Measurements from ENCODE around the gene TET3. TPM values are rescaled to one million over a fixed set of nuclear protein-coding genes. Genes with fewer than 3 reads are reported as not detected.
A peak's percentile ranks its signal among the peaks of the same experiment; 100 is the strongest.

The TET3 gene
- polyA plus RNA-seq, 2 of the 4 experiments (the other 2 are of a cell fraction) = 4.6 to 6.1 TPM

GRCh38 chr2:73998933-73999332 is 14.2 kb downstream of the TET3 start:
- no peak for TF ChIP-seq HDAC2 (IDR thresholded peaks at IDR 0.05)
- peak; percentile 64 for TF ChIP-seq ZFP36 (IDR thresholded peaks at IDR 0.05; ENCODE audit: borderline replicate concordance, partially characterized antibody)
- ChIA-PET POLR2A (no interaction called here), CTCF (no interaction called here)
- ATAC-seq = no peak
- Histone ChIP-seq H3K27ac (no peak overlapping the region), H3K4me2 (no peak overlapping the region), H3K4me3 (no peak overlapping the region), H3K9me3 (no peaks in the 10 kb centered on the region), H3K4me1 (peaks cover 27% of the 10 kb centered on the region)
- no peak for DNase-seq (ENCODE audit: low read depth in 1 of 2, low spot score in 1 of 2)
- FAIRE-seq = no peak
- WGBS (ENCODE audit: missing lambda C conversion rate) = 88% methylated on average over 4 of the region's 4 CpGs

- Histone ChIP-seq H3K4me2 (peak overlapping the region; percentile 28), H3K4me1 (peaks cover 27% of the 10 kb centered on the region), H3K9me3 (no peaks in the 10 kb centered on the region), H3K27ac (peak overlapping the region in 1 of 2 experiments; percentile 33; a peak in 1 of 6 replicates), H3K4me3 (no peak overlapping the region)
- no peak for TF ChIP-seq E2F6 (IDR thresholded peaks at IDR 0.05; ENCODE audit: borderline replicate concordance, low read depth)
- 0 out of 2 replicates have a peak, but pooled peaks have one; percentile 33 for TF ChIP-seq MAX (IDR thresholded peaks at IDR 0.05)
- TF ChIP-seq SREBF2 (IDR thresholded peaks at IDR 0.05) = no peak
- TF ChIP-seq REST (IDR thresholded peaks at IDR 0.05) = no peak
- no peak for TF ChIP-seq HOXB5 (CRISPR knock-in tag; IDR thresholded peaks at IDR 0.05)
- no peak for FAIRE-seq
- POLR2A ChIA-PET = interaction anchor here (0.6 kb wide), 1 partner anchor 20 kb away, joined by 3 read pairs; no protein-coding TSS in a partner anchor
- ATAC-seq = peak in 1 of 2 experiments; percentile 32; a peak in 3 of 6 replicates
- CTCF ChIA-PET = interaction anchor here (1.2 to 2.1 kb wide), 3 partner anchors 14 to 176 kb away, joined by 3 to 9 read pairs (median 3); no protein-coding TSS in a partner anchor
- no peak for DNase-seq (ENCODE audit: low read depth in 1 of 2, low spot score in 1 of 2)
- WGBS (ENCODE audit: missing lambda C conversion rate) = 57% methylated on average over 10 of the region's 10 CpGs
Observed at GRCh38 chr2:73999881-74000597, 15.3 kb downstream of the TET3 start.

GRCh38 chr2:74000666-74001065 is 16.0 kb downstream of the TET3 start:
- no peak for TF ChIP-seq CBX8 (IDR thresholded peaks at IDR 0.05)
- FAIRE-seq (no peak), ATAC-seq (no peak), DNase-seq (ENCODE audit: low read depth in 1 of 2, low spot score in 1 of 2) (no peak)
- CTCF ChIA-PET = interaction anchor here (1.2 to 2.1 kb wide), 4 partner anchors 15 to 177 kb away, joined by 3 to 9 read pairs (median 5); no protein-coding TSS in a partner anchor
- H3K9me3 ChIP-seq = no peaks in the 10 kb centered on the region
- H3K27ac ChIP-seq = no peak overlapping the region
- 90% methylated on average over 5 of the region's 5 CpGs for WGBS (ENCODE audit: missing lambda C conversion rate)
- peaks cover 27% of the 10 kb centered on the region for H3K4me1 ChIP-seq
- H3K4me3 ChIP-seq = no peak overlapping the region
- H3K4me2 ChIP-seq = no peak overlapping the region
- POLR2A ChIA-PET = interaction anchor here (0.6 kb wide), 1 partner anchor 21 kb away, joined by 3 read pairs; no protein-coding TSS in a partner anchor

- H3K9me3 ChIP-seq = no peaks in the 10 kb centered on the region
- FAIRE-seq (no peak), DNase-seq (ENCODE audit: low read depth in 1 of 2, low spot score in 1 of 2) (no peak), ATAC-seq (no peak)
- ChIA-PET POLR2A (interaction anchor here (0.6 kb wide), 1 partner anchor 21 kb away, joined by 3 read pairs; no protein-coding TSS in a partner anchor), CTCF (interaction anchor here (1.4 to 2.1 kb wide), 3 partner anchors 113 to 177 kb away, joined by 3 to 9 read pairs (median 7); no protein-coding TSS in a partner anchor)
- no peak overlapping the region for H3K27ac ChIP-seq
- peaks cover 27% of the 10 kb centered on the region for H3K4me1 ChIP-seq
- no peak overlapping the region for H3K4me3 ChIP-seq
- no peak overlapping the region for H3K4me2 ChIP-seq
- 77% methylated on average over 4 of the region's 4 CpGs for WGBS (ENCODE audit: missing lambda C conversion rate)
- no peak for TF ChIP-seq FOSB (CRISPR knock-in tag; IDR thresholded peaks at IDR 0.05)
- TF ChIP-seq ZNF302 (CRISPR knock-in tag; IDR thresholded peaks at IDR 0.05) = no peak
- TF ChIP-seq TFCP2L1 (CRISPR knock-in tag; IDR thresholded peaks at IDR 0.05) = no peak
- no peak for TF ChIP-seq JUN (IDR thresholded peaks at IDR 0.05)
- no peak for TF ChIP-seq REST (IDR thresholded peaks at IDR 0.05)
- no peak for TF ChIP-seq RAD21 (conservative IDR thresholded peaks at IDR 0.05 in 1 of 2, IDR thresholded peaks at IDR 0.05 in 1 of 2)
- TF ChIP-seq MYC (IDR thresholded peaks at IDR 0.05; ENCODE audit: borderline replicate concordance, low read length) = no peak
- TF ChIP-seq NPAS2 (CRISPR knock-in tag; IDR thresholded peaks at IDR 0.05; ENCODE audit: borderline replicate concordance) = no peak
- TF ChIP-seq HMGXB4 (CRISPR knock-in tag; IDR thresholded peaks at IDR 0.05; ENCODE audit: borderline replicate concordance) = no peak
Observed at GRCh38 chr2:74001121-74001520, 16.4 kb downstream of the TET3 start.
